Measurements from ENCODE around the gene MAP3K4. TPM values are rescaled to one million over a fixed set of nuclear protein-coding genes. Genes with fewer than 3 reads are reported as not detected.
"Not testable (repeated sequence)": the region's sequence is repeated elsewhere in the genome, so short reads cannot be mapped to it uniquely, and the experiment has no call there.

The MAP3K4 gene
- total and polyA plus RNA-seq, 8 donors: 7.3 to 598 (median 19.4) TPM

DNA sequence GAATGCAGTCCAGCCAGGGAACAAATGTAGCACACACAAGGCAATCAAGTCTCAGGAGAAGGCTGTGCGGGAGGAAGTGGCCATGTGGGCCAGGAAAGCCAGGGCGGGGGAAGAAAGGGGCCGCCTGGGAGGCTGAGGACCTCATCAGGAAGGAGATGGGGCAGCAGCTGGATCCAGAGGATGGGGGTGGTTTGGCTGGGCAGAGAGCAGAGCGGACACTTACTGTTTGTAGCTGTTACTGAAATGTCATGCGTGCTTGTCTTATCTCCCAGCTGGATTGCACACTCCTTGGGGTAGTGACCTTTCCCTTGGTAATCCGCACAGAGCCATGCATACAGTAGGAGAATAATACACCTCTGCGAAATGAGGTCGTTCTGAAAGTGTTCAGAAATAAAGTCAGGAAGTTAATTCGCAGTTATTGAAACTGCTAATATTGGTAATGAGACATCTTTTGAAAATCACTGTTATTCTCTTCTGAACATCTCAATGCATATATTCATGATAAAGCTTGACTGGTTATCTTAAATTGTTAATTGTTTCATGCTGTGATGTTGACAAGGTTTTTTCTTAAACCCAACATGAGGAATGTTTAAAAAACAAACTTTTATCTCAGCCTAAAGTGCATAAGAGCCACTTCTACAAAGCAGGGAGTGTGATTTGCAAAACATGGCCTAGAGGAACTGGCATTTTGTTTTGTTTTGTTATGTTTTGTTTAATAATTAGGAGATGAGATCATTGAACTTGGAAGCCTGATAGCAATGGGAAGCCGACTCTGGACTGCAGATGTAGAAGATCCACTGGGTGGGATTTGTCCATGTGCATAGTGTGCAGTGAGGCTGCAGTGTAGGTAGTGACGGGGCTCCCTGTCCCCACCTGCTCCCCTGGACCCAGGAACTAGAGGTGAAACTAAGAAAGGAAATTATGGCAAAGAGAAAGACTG, 18.0 kb upstream of the MAP3K4 start:
- Histone ChIP-seq H3K36me3 (no peaks in the 10 kb centered on the region), H3K27ac (peak overlapping the region in 1 of 5 donors; percentile 12), H3K4me3 (no peak overlapping the region), H3K9me3 (no peaks in the 10 kb centered on the region), H3K4me1 (peaks cover 0 to 17% (median 0%) of the 10 kb centered on the region in 4 donors), H3K27me3 (no peaks in the 10 kb centered on the region)
- WGBS, 5 donors: 49 to 65% (median 61%) methylated on average over 11 of the region's 11 CpGs
- TF ChIP-seq POLR2A (IDR thresholded peaks at IDR 0.05) (no peak), POLR2AphosphoS5 (IDR thresholded peaks at IDR 0.05) (no peak), CTCF (IDR thresholded peaks at IDR 0.05) (no peak), EP300 (IDR thresholded peaks at IDR 0.05) (no peak)
- DNase-seq: peak in 1 of 2 donors; percentile 39
- intact Hi-C loops (cut with DNase I; ENCODE audit: low total_unique reads): no loop called here

DNA sequence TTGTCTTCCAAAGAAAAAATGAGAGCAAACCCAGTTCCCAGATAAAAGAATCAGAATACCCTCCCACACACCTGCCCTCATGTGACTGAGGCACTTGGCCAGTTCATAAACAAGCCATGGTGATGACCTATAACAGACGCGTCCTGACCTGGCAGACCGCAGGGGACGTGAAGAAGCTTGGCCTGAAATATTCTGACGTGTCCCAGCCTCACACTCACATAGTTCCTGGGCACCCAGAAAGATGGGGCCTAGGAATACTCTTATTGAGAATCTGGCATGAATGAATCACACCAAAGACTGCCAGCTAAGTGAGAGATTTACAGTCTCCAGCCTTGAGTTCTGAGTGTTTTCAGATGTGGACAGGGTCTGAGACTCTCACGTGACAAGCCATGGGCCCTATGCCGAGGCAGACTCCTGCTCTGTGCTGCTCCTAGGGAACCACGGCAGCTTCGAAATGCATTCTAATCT, 17.2 kb upstream of the MAP3K4 start:
- WGBS, 5 donors: 60 to 79% (median 67%) methylated on average over 9 of the region's 9 CpGs
- peak in 1 of 2 donors; percentile 76 for DNase-seq
- Histone ChIP-seq H3K4me3 (no peak overlapping the region), H3K4me1 (peaks cover 0 to 17% (median 0%) of the 10 kb centered on the region in 4 donors), H3K36me3 (no peaks in the 10 kb centered on the region), H3K27me3 (no peaks in the 10 kb centered on the region), H3K27ac (peak overlapping the region in 1 of 5 donors; percentile 12), H3K9me3 (no peaks in the 10 kb centered on the region)
- no peak for TF ChIP-seq CTCF (IDR thresholded peaks at IDR 0.05)
- TF ChIP-seq POLR2AphosphoS5 (IDR thresholded peaks at IDR 0.05): no peak
- TF ChIP-seq POLR2A (IDR thresholded peaks at IDR 0.05): no peak
- TF ChIP-seq EP300 (IDR thresholded peaks at IDR 0.05): no peak
- intact Hi-C loops (cut with DNase I; ENCODE audit: low total_unique reads): no loop called here

DNA sequence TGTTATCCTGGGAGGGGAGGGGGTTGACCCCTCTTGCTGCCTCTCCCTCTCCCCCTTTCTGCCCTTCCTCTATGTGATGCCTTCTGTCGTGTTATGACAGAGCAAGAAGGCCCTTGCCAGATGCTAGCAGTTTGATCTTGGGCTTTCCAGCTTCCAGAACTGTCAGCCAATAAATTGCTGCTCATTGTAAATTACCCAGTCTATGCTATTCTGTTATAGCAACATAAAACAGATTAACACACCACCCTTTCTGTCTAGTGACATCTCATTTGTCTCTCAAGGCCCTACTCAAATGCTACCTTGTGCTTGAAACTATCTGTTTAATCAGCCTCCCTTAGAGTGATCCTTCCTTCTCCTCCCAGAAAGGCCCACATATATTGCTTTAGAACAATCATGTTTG, 16.4 kb upstream of the MAP3K4 start:
- no peaks in the 10 kb centered on the region for H3K27me3 ChIP-seq
- no peaks in the 10 kb centered on the region for H3K36me3 ChIP-seq
- DNase-seq: no peak
- no peaks in the 10 kb centered on the region for H3K9me3 ChIP-seq
- 50 to 87% (median 76%) methylated on average over 1 of the region's 1 CpG for WGBS, 5 donors
- peaks cover 0 to 17% (median 0%) of the 10 kb centered on the region in 4 donors for H3K4me1 ChIP-seq
- intact Hi-C loops (cut with DNase I; ENCODE audit: low total_unique reads): no loop called here
- no peak overlapping the region for H3K4me3 ChIP-seq
- no peak overlapping the region for H3K27ac ChIP-seq
- no peak for TF ChIP-seq POLR2AphosphoS5 (IDR thresholded peaks at IDR 0.05)
- TF ChIP-seq POLR2A (IDR thresholded peaks at IDR 0.05): no peak
- TF ChIP-seq CTCF (IDR thresholded peaks at IDR 0.05): no peak
- no peak for TF ChIP-seq EP300 (IDR thresholded peaks at IDR 0.05)

GRCh38 chr6:160975961-160976360, 15.6 kb upstream of the MAP3K4 start:
- H3K27me3 ChIP-seq; H3K36me3 ChIP-seq; H3K27ac ChIP-seq; intact Hi-C loops (cut with DNase I; ENCODE audit: low total_unique reads); H3K4me3 ChIP-seq; H3K9me3 ChIP-seq; DNase-seq: not testable (repeated sequence)
- WGBS, 5 donors: 80 to 93% (median 87%) methylated on average over 4 of the region's 4 CpGs
- H3K4me1 ChIP-seq: peaks cover 0 to 17% (median 0%) of the 10 kb centered on the region in 4 donors

Data from stomach (tissue), 9 donors.